RWPE1 (cell line): ENCODE results near the gene ROR2.

Experiments used
- CTCF ChIA-PET: fragments of 350-600 bp; sonication (Branson Sonifier 250); formaldehyde crosslinking; extraction: SDS; loops from one replicate; lab custom pipeline; 2021; lab: Yijun Ruan, JAX
- POLR2A ChIA-PET: fragments of 400-600 bp; formaldehyde crosslinking; extraction: SDS; loops from one replicate; lab custom pipeline; 2020; ENCODE audit warnings: antibody characterized with exemption; ENCODE audit not compliant: low non-redundant PET; lab: Yijun Ruan, JAX
- DNase-seq: peaks from one replicate; pipeline ENCODE4 v3.0.0; 2012; ENCODE audit warnings: low spot score
- H3K27ac ChIP-seq: fragments of 450-650 bp; 2 replicates; pipeline ENCODE4 v1.5.1; 2017
- CTCF ChIP-seq: fragments of 450-650 bp; conservative IDR thresholded peaks from 2 replicates; pipeline ENCODE4 v1.5.1; 2017; ENCODE audit warnings: low read depth, mild to moderate bottlenecking

The ROR2 gene

GRCh38 chr9:91516081-91516480 is 433.9 kb downstream of the ROR2 start:
- no peak for DNase-seq
- POLR2A ChIA-PET: no interaction called here
- H3K27ac ChIP-seq: no peak overlapping the region
- no peak for TF ChIP-seq CTCF
- CTCF ChIA-PET: interaction anchor here (0.6 kb wide), 1 partner anchor 24 kb away, joined by 3 read pairs; no protein-coding TSS in a partner anchor

GRCh38 chr9:91515074-91515687 is 434.8 kb downstream of the ROR2 start:
- no peak for TF ChIP-seq CTCF
- no peak for DNase-seq
- ChIA-PET CTCF (no interaction called here), POLR2A (interaction anchor here (0.6 kb wide), 1 partner anchor 124 kb away, joined by 3 read pairs; no protein-coding TSS in a partner anchor)
- no peak overlapping the region for H3K27ac ChIP-seq
